Measurements from ENCODE around the gene ASB18.
"Not testable (repeated sequence)": the region's sequence is repeated elsewhere in the genome, so short reads cannot be mapped to it uniquely, and the experiment has no call there.

The ASB18 gene

GRCh38 chr2:236286873-236287545, 22.8 kb upstream of the ASB18 start:
- DNase-seq = no peak

- DNase-seq = no peak
Observed at GRCh38 chr2:236284208-236284607, 20.0 kb upstream of the ASB18 start.

GRCh38 chr2:236282406-236282805, 18.2 kb upstream of the ASB18 start:
- DNase-seq = no peak

- DNase-seq = no peak
Observed at GRCh38 chr2:236281423-236281822, 17.2 kb upstream of the ASB18 start.

GRCh38 chr2:236273126-236273525, 8.9 kb upstream of the ASB18 start:
- no peak for DNase-seq

GRCh38 chr2:236271851-236272250, 7.6 kb upstream of the ASB18 start:
- no peak for DNase-seq

- not testable (repeated sequence) for DNase-seq
Observed at GRCh38 chr2:236269876-236270275, 5.7 kb upstream of the ASB18 start.

GRCh38 chr2:236265675-236266074, 1.5 kb upstream of the ASB18 start:
- DNase-seq = no peak

GRCh38 chr2:236262238-236262637, 2.0 kb downstream of the ASB18 start:
- DNase-seq = no peak

GRCh38 chr2:236261452-236261851, 2.8 kb downstream of the ASB18 start:
- no peak for DNase-seq

- DNase-seq = no peak
Observed at GRCh38 chr2:236259371-236259770, 4.8 kb downstream of the ASB18 start.

GRCh38 chr2:236257575-236257974, 6.6 kb downstream of the ASB18 start:
- no peak for DNase-seq

GRCh38 chr2:236257136-236257535, 7.1 kb downstream of the ASB18 start:
- DNase-seq = no peak

- DNase-seq = no peak
Observed at GRCh38 chr2:236256366-236256985, 7.7 kb downstream of the ASB18 start.

GRCh38 chr2:236254674-236255073, 9.5 kb downstream of the ASB18 start:
- DNase-seq = no peak

- no peak for DNase-seq
Observed at GRCh38 chr2:236254001-236254400, 10.2 kb downstream of the ASB18 start.

- DNase-seq = no peak
Observed at GRCh38 chr2:236252602-236253001, 11.6 kb downstream of the ASB18 start.

GRCh38 chr2:236250909-236251579, 13.2 kb downstream of the ASB18 start:
- no peak for DNase-seq

GRCh38 chr2:236250286-236250685, 13.9 kb downstream of the ASB18 start:
- no peak for DNase-seq

GRCh38 chr2:236249066-236249465, 15.1 kb downstream of the ASB18 start:
- DNase-seq = no peak

- DNase-seq = no peak
Observed at GRCh38 chr2:236246711-236247246, 17.4 kb downstream of the ASB18 start.

- DNase-seq = no peak
Observed at GRCh38 chr2:236244256-236244655, 19.9 kb downstream of the ASB18 start.

- DNase-seq = no peak
Observed at GRCh38 chr2:236242057-236242495, 22.1 kb downstream of the ASB18 start.

Data from activated CD4-positive, alpha-beta T cell treated with anti-CD3 and anti-CD28 coated beads, Interleukin-10, Interleukin-2, amounts not matched to agents 100 ng/mL and 50 ng/mL, durations not matched to agents 16 hours and 8 hours (primary cell).